GM21526 (cell line): ENCODE results near the gene PCBP2.
"Not testable (repeated sequence)": the region's sequence is repeated elsewhere in the genome, so short reads cannot be mapped to it uniquely, and the experiment has no call there.

Source experiments
- ATAC-seq: cut with Tn5 transposase; IDR thresholded peaks from one replicate; pipeline ENCODE4 v1.9.1; 2021; ENCODE audit warnings: moderate library complexity; ENCODE audit not compliant: unreplicated experiment, low FRiP score

PCBP2 gene

GRCh38 chr12:53439582-53439981, 12.3 kb upstream of the PCBP2 start:
- ATAC-seq: not testable (repeated sequence)

DNA sequence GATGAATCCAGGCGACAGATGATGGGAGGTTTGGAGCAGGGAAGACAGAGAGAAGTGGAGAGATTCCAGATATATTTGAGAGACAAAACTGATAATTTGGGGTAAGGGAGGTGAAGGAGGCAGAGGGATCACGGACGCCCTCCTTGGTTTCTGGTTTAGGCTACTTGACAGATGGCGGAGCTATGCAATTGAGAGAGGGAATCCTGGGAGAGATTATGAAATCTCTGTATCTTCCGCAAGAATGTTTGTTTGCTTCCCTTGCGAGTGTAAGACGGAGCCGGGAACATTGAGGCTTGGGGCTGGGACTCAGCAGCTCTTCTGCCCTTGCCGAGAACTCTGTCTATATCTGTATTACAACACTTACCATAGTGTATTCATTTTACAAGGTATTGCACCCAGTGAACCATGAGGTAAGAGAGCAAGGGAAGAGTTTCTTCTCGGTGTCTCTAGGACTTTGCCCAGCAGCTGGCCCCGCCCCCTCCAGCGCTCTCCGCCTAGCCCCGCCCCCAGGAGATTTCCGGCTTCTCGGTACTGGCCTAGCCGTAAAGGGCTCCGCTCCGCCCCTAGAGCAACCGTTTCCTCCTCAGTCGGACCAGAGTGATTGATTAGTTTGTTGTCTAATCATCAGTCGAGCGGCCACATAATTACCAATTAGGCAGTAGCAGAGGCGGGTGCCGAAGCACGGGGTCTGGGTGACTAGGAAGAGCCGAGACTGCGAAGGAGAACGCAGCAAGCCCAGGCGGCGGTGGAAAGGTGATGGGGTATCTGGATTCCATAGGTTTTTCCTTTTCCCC, 10.7 kb upstream of the PCBP2 start, which contains the start of gene PRR13:
TSS of gene PRR13 (plus strand) at position 695 of the 794 bp plus-strand sequence. CDS start 981 bp downstream, outside the sequence.
- ATAC-seq: peak; percentile 95

DNA sequence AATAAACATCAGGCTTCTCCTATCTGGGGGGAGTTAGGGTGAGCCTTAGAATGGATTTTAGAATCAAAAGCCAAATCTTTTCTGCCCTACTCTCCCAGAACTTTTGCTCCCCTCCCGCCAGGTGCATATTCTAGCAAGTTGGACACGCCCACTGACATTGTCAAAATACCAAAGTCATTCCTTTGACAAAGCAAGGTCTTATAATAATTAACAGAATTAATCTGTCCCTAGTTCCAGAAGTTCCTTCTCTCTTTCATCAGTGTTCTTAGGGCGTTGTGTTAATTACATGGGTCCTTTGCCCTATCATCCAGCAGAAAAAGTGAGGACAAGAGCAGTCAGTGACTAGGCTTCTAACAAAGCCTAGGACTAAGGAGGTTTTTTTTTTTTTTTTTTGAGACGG, 7.9 kb upstream of the PCBP2 start:
- no peak for ATAC-seq

DNA sequence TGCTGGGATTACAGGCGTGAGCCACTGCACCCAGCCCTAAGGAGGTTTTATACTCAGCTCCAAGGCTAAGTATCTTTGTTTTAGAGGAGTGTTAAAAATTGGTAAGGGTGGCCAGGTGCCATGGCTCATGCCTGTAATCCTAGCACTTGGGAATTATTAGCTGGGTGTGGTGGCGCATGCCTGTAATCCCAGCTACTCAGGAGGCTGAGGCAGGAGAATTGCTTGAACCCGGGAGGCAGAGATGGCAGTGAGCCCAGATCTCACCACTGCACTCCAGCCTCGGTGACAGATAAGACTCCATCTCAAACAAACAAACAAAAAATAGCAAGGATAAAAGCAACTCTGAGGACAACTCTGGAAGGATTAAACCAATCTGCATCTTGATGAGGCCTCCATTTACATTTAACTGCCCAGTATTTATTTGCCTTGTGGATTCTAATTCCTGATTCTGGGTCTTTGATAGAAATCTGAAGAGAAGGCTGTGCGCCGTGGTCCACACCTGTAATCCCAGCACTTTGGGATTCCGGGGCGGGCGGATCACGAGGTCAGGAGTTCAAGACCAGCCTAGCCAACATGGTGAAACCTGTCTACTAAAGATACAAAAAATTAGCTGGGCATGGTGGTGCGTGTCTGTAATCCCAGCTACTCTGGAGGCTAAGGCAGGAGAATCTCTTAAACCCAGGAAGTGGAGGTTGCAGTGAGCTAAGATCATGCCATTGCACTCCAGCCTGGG, 7.1 kb upstream of the PCBP2 start:
- not testable (repeated sequence) for ATAC-seq

DNA sequence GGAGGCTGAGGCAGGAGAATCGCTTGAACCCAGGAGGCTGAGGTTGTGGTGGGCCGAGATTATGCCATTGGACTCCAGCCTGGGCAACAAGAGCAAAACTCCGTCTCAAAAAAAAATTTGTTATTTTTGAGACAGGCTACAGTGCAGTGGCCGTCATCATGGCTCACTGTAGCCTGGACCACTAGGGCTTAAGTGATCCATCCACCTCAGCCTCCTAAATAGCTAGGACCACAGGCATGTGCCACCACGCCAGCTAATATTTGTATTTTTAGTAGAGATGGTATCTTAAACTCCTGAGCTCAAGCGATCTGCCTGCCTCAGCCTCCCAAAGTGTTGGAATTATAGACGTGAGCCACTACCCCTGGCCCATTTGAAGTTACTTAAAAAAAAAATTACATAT, 966 bp upstream of the PCBP2 start:
- ATAC-seq: no peak

- ATAC-seq: no peak
Measured at GRCh38 chr12:53452159-53453077, 516 bp downstream of the PCBP2 start.

DNA sequence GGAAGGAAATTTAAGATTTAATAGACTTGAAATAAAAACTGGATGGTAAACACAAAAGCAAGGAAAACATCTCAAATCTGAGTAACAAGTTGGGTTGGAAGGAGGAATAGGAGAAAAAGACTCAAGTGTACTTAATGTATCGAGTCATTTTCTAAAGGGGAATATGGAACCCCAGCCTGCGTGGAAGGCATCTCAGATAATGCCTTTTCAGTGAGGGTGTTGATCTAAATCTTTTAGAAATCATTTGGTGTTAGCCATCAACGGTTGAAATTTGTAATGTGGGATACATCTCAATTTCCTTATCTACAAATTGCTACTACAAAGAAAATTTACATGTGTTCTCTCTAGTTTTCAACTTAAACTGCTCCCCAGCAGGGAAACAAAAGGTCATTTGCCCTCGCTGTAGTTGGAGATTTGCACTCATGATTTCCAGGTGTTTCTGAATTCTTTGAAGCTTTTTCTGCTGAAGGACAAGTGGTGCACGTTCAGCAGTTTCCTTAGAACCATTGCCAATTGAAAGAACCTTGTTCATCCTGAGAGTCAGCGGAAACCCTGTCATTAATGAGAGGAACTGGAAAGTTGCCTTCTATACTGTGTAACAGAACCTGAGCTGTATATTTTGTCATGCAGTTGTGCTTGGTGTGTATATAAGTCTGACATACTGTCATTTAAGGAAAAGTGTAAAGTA, 2.2 kb downstream of the PCBP2 start:
- ATAC-seq: no peak

- no peak for ATAC-seq
Measured at GRCh38 chr12:53454707-53455106, 2.8 kb downstream of the PCBP2 start.

GRCh38 chr12:53456654-53457366, 4.9 kb downstream of the PCBP2 start:
- ATAC-seq: no peak

DNA sequence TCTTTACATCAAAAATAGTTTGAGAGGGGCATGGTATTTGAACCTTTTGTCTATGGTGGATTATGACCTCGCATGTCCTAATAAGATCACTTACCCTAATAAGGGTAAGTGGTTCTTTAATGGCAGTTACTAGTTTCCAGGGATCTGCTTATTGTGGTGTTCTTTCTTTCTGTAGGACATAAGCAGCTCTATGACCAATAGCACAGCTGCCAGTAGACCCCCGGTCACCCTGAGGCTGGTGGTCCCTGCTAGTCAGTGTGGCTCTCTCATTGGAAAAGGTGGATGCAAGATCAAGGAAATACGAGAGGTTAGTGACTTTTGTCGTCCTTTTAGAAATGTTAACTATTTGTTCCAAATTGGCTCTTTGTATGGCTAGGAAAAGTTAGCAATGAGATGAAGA, 7.2 kb downstream of the PCBP2 start:
- no peak for ATAC-seq

DNA sequence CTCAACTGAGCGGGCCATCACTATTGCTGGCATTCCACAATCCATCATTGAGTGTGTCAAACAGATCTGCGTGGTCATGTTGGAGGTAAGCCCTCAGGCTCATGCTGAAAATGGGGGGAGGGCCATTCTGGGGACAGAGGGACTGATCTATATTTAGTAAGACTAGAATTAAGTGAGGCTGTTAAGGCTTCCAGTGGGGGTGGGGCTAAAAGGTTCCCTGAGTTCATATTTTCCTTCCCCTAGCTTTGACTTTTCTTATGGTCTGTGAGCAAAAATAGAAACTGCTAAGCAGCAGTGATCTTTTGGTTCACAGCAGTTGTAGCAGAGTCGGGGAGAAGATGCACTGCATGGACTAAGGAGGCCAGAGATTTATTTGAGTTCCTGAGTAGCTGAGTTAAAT, 9.2 kb downstream of the PCBP2 start:
- ATAC-seq: no peak

DNA sequence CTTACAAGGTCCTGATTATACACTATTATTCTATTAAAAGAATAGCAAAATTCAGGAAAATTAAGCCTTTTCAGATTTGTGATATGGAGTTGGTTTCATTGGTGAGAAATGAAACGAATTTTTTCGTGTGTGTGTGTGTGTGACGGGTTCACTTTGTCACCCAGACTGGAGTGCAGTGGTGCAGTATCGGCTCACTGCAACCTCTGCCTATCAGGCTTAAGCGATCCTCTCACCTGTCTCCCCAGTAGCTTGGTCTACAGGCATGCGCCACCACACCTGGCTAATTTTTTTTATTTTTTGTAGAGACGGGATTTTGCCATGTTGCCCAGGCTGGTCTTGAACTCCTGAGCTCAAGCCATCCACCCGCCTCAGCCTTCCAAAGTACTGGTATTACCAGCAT, 9.7 kb downstream of the PCBP2 start:
- no peak for ATAC-seq

- ATAC-seq: no peak
Measured at GRCh38 chr12:53462935-53463334, 11.0 kb downstream of the PCBP2 start.

DNA sequence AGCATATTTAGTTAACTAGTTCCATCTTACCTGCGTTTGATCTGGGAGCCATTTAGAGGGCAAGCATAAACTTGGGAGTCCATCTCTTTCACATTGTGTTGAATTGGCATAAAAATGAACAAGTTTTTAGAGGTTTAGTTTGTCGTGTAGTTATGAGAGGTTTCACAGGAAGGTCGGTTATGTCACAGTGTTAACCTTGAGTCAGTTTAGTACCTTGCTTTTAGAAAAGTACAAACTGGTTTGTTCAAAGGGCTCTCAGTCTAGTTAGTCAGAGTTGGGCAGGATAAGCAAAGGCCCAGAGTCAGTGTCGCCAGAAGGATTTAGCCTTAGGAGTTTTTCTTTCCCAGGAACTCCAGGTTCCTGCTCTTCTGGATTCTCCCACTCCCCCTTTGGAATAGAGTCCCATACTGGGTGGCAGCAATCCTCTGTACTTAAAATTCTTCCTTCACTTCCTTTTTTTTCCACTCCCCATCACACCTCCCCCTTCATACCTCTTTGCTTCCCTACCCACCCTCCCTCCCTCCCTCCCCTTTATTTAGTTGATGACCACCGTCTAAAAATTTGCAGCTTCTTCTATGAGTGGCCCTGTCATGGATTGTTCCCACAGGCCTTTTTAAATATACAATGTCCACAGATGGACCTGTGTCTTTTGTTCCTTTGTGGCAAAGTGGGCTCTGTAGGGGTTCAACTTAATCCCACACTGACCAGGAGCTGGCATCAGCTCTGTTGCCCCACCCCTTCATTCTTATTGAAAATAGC, 12.1 kb downstream of the PCBP2 start:
- ATAC-seq: no peak

DNA sequence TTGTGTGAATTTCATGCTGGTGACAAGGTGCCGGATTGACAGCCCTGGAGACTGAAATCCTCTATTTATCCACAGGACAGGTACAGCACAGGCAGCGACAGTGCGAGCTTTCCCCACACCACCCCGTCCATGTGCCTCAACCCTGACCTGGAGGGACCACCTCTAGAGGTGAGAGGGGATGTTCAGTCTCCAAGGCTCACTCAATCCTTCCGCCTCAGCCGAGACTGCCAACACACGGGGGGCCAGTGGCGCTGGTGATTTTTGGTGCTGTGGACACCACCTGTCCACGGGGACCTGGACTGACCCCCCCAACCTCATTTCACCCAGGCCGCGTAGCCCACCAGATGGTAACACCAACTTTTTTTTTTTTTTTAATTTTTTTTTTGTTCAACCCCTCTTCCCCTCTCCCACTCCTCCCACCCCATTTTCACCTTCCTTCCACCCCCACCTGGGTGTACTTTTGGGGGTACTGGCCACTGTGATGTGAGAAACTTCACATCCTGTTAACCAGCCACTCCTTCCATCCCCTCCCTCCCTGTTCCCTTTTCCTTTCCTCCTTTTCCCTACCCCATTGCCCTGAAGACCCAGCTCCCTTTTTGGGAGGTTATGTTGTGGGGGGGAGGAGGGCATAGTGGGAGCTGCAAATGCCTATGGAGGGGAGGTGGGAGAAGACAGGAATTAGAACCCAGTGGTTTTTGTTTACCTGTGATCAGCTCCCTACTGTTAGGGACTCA, 12.9 kb downstream of the PCBP2 start:
- no peak for ATAC-seq

GRCh38 chr12:53465679-53466078, 13.8 kb downstream of the PCBP2 start:
- ATAC-seq: no peak

DNA sequence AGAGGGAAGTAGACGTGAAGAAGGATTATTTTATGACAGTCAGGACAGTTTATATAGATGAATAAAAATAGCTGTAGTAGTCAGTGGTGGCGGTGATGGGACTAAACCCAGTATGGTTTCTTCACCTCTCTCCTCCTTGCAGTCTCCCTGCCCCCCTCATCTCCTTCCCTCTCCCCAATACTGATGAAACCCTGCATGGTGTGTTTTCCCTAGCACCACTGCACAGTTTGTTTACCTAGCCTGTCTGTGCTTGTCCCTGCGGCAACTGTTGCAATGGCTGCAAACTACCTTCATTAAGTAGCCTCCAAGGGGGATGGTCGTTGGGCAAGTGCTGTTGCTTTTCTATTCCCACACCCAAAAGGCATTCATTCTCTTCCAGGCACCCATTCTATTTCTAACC, 14.7 kb downstream of the PCBP2 start:
- no peak for ATAC-seq

GRCh38 chr12:53467082-53467481, 15.2 kb downstream of the PCBP2 start:
- no peak for ATAC-seq
